Chondrocyte (in vitro differentiated cells): ENCODE results near the gene KCNQ2. TPM values are rescaled to one million over a fixed set of nuclear protein-coding genes. Genes with fewer than 3 reads are reported as not detected.

Source experiments
- DNase-seq: peaks from one replicate; pipeline ENCODE4 v3.0.0; 2021; ENCODE audit warnings: mixed read lengths, low spot score
- H3K27ac Mint-ChIP-seq: one replicate; pipeline ENCODE4 v1.8.0; 2021; ENCODE audit warnings: mild to moderate bottlenecking, moderate library complexity, mixed read lengths; ENCODE audit not compliant: unreplicated experiment
- H3K27me3 Mint-ChIP-seq: 2 replicates; pipeline ENCODE4 v1.8.0; 2021; ENCODE audit warnings: low read depth, mixed read lengths
- H3K36me3 Mint-ChIP-seq: 2 replicates; pipeline ENCODE4 v1.8.0; 2021; ENCODE audit warnings: low read depth, mixed read lengths
- H3K4me1 Mint-ChIP-seq: 2 replicates; pipeline ENCODE4 v1.8.0; 2021; ENCODE audit warnings: low read depth, mild to moderate bottlenecking, mixed read lengths
- H3K4me3 Mint-ChIP-seq: one replicate; pipeline ENCODE4 v1.8.0; 2021; ENCODE audit warnings: mild to moderate bottlenecking, moderate library complexity, mixed read lengths; ENCODE audit not compliant: unreplicated experiment
- H3K9me3 Mint-ChIP-seq: 2 replicates; pipeline ENCODE4 v1.8.0; 2021; ENCODE audit warnings: low read depth, mixed read lengths
- total RNA-seq: library from RNA; stranded (reverse); gene quantifications from 3 replicates; pipeline ENCODE4 v1.2.1, GENCODE V29; 2021
- TF ChIP-seq, protein P1 (sequence below): fragments of 200-600 bp; sonication (generic); IDR thresholded peaks from 2 replicates; pipeline ENCODE4 v1.5.0; 2021; ENCODE audit warnings: antibody characterized with exemption, mild to moderate bottlenecking, moderate library complexity

Gene KCNQ2
- total RNA-seq, 1 donor from 2014 or later = not detected

DNA sequence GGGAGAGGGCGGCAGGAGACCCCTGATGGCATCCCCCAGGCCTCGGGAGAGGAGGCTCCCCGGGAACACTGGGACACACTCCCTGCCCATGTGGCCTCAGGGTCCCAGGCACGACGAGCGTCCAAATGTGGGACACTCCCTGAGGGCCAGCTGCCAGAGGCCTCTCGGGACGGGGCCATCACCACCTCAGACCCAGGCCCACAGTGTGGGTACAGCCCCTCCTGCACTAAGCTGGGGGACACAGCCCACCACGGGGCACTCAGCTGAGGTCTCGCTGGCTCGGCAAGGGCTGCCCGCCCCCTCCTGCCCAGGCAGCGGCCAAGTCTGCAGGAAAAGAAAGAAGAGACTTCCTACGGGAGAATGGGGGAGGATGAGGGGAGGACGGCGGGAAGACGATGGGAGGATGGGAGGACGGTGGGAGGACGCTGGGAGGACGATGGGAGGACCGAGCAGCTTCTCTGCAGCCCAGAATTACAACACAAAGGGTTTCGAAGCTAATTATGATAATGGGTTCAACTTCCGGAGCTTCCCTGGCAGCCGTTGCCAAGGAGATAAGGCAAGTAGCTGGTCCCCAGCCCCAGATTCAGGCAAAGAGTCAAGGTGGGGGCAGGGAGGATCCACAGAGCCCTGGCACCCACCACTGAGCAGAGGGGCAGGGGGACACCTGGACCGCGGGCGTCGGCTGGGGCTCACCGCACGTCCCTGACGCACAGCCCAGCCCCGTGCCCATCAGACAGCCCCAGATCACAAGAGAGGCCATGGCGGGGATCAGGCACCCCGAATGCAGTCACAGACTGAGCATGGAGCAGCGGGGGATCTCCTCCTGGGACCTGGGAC, 17.5 kb downstream of the KCNQ2 start:
- Mint-ChIP-seq H3K4me1 (peaks cover 6% of the 10 kb centered on the region), H3K27me3 (peaks cover 13% of the 10 kb centered on the region), H3K4me3 (no peak overlapping the region), H3K9me3 (no peaks in the 10 kb centered on the region), H3K36me3 (no peaks in the 10 kb centered on the region), H3K27ac (no peak overlapping the region)
- DNase-seq = no peak
- TF ChIP-seq, protein P1, sequence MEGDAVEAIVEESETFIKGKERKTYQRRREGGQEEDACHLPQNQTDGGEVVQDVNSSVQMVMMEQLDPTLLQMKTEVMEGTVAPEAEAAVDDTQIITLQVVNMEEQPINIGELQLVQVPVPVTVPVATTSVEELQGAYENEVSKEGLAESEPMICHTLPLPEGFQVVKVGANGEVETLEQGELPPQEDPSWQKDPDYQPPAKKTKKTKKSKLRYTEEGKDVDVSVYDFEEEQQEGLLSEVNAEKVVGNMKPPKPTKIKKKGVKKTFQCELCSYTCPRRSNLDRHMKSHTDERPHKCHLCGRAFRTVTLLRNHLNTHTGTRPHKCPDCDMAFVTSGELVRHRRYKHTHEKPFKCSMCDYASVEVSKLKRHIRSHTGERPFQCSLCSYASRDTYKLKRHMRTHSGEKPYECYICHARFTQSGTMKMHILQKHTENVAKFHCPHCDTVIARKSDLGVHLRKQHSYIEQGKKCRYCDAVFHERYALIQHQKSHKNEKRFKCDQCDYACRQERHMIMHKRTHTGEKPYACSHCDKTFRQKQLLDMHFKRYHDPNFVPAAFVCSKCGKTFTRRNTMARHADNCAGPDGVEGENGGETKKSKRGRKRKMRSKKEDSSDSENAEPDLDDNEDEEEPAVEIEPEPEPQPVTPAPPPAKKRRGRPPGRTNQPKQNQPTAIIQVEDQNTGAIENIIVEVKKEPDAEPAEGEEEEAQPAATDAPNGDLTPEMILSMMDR = no peak

DNA sequence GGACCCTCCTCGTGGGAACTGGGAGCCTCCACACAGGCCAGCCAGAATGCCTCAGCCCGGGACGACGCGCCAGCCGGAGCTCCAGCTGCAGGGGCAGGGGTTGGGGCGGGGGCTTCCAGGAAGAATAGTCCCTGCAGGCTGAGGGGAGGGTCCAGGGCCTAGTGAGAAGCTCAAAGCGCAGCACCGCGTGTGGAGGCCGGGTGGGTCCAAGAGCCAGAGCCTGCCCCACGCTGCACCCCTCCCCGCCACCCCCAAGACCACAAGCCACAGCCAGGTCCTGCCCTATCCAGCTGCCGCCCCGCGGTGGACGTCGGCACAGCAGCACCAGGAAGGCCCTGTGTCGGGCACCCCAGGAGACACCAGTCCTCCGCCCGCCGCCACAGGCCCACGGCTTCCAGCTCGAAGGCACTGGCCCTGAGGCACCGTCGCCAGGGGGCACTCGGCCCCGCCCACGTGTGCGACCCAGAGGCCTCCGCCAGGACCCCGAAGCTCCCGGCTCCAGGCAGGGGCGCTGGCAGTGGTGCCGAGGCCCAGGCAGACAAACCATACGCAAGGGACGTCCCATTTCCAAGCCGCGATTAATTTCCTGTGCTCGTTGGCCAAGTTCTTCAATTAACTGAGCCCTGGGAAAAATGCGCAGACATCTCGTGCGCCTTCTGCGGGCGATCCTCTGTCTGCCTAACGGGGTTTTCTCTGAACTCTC, 19.5 kb downstream of the KCNQ2 start:
- Mint-ChIP-seq H3K36me3 (no peaks in the 10 kb centered on the region), H3K4me3 (no peak overlapping the region), H3K27me3 (peaks cover 18% of the 10 kb centered on the region), H3K9me3 (no peaks in the 10 kb centered on the region), H3K4me1 (peaks cover 6% of the 10 kb centered on the region), H3K27ac (no peak overlapping the region)
- TF ChIP-seq, protein P1 = no peak
- no peak for DNase-seq

DNA sequence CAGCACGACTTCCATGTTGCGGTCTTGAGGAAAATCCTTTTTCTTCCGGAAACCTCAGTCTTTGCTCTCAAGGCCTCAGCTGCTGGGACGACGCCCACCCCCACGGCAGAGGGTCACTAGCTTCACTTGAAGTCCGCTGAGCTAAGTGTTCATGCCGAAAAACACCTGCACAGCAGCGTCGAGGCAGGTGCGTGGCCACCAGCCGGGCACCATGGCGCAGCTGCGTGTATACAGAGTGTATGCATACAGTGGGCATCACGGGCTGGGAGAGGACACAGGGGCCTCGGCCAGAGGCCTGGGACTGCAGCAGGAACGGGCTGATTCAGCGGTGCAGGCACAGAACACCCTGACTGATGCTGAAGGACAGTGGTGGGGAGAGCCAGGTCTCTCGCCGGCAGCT, 20.1 kb downstream of the KCNQ2 start:
- no peaks in the 10 kb centered on the region for H3K36me3 Mint-ChIP-seq

DNA sequence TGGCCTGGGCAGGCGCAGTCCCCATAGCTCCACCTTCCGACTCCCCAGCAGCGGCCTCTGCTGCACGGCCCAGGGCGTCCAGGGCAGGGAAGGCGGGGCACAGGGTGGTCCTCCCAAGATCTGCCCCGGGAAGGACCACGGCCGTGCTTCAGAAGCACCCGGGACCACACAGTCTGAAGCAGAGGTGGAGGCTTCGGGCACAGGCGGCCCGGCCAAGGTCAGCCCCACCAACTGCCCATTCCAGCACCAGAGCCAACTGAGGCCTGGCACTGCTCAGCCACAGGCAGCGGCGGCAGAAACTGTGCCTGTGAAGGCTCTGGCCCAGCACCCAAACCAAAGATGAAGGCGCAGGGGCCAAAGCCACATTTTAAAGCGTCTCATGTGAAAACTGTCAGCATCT, 20.6 kb downstream of the KCNQ2 start:
- H3K27ac Mint-ChIP-seq = no peak overlapping the region
- no peak for DNase-seq
- TF ChIP-seq, protein P1 = no peak

More for the DNA sequence above, 20.1 kb downstream of the KCNQ2 start:
- H3K27me3 Mint-ChIP-seq = peaks cover 25% of the 10 kb centered on the region
- no peak overlapping the region for H3K4me3 Mint-ChIP-seq
- no peak overlapping the region for H3K27ac Mint-ChIP-seq
- peaks cover 6% of the 10 kb centered on the region for H3K4me1 Mint-ChIP-seq
- TF ChIP-seq, protein P1 = no peak
- no peaks in the 10 kb centered on the region for H3K9me3 Mint-ChIP-seq
- DNase-seq = no peak

DNA sequence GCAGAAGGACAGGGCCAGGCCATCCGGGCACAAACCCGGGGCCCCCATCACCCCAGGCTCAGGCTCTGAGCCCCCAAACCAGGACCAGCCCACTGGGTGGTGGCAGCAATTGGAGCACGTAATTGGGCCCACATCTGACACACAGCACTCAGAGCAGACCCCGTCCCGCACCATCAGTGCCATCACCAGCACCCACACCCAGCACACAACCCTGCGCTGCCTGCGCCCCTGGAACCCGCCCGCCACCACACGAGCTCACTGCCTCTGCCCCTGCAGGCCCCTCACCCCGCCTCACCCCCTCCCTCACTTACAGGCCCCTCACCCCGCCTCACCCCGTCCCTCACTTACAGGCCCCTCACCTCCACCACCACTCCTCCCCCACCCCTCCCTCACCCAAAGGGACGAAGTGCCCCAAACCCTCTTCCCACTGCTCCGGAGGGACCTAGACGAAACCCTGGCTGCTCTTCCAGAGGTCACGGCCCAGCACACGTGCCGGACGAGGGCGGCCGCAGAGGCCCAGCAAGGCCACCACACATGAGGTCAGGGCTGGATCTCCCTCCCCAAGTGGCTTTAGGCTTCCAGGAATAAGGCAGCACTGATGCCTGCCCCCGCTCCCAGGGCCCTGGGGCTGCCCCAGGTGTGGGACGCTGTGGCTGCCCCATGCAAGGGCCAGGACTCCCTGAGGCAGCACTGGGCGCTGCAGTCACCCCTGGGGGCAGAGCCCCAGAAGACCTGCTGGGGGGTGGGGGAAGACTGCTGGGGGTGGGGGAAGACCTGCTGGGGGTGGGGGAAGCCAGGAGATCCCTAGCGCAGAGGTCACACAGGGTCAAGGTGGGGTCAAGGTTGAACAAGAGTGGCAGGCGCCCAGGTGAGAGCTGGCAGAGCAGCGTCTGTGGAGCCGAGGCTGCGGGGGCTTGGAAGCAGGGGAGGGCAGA, 22.4 kb downstream of the KCNQ2 start:
- Mint-ChIP-seq H3K4me1 (peaks cover 6% of the 10 kb centered on the region), H3K4me3 (no peak overlapping the region), H3K36me3 (no peaks in the 10 kb centered on the region), H3K9me3 (no peaks in the 10 kb centered on the region), H3K27me3 (peaks cover 27% of the 10 kb centered on the region), H3K27ac (no peak overlapping the region)
- no peak for DNase-seq
- TF ChIP-seq, protein P1 = no peak

More for the DNA sequence above, 20.6 kb downstream of the KCNQ2 start:
- H3K4me1 Mint-ChIP-seq = peaks cover 6% of the 10 kb centered on the region
- peaks cover 29% of the 10 kb centered on the region for H3K27me3 Mint-ChIP-seq
- H3K9me3 Mint-ChIP-seq = no peaks in the 10 kb centered on the region
- H3K36me3 Mint-ChIP-seq = no peaks in the 10 kb centered on the region
- no peak overlapping the region for H3K4me3 Mint-ChIP-seq
